Measurements from ENCODE around the gene ST3GAL6. TPM values are rescaled to one million over a fixed set of nuclear protein-coding genes. Genes with fewer than 3 reads are reported as not detected.

The ST3GAL6 gene
- total and polyA plus RNA-seq, 2 of the 13 experiments (the other 11 are each of a cell fraction or from before 2014, with no cell fraction given): 17.5 to 23.2 TPM

DNA sequence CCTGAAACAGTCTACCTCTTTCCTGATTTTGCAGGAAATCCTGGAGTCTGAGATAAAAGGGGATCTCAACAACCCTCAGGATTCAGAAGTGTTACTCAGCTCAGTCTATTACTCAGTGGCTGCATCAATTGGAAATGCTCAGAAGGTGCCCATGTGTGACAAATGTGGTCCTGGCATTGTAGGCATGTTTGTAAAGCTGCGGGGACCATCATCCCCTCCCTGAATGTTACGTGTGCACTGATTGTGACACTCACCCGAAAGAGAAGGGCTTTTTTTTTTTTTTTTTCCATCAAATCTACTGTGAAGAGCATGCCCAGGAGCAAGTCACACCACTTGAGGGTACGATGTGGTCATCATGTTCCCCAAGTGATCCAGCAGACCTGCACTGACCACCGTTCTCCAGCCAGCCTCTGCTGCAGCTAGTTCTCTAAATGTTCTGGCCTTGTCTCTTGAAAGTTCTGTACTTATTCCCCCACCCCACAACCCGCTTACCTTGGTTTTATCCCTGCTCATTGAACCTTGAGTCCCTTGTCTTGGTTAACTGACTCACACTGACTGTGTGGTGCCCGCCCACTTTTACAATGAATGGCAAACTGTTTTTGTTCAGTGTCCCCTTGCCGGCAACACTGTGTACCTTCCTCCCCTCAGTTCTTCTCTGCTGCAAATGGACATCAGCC, 19.8 kb downstream of the ST3GAL6 start (continued):
- TF ChIP-seq ZNF598 (CRISPR knock-in tag; IDR thresholded peaks at IDR 0.05; ENCODE audit: borderline replicate concordance) (no peak), ZFP1 (CRISPR knock-in tag; IDR thresholded peaks at IDR 0.05) (no peak), ZNF337 (CRISPR knock-in tag; IDR thresholded peaks at IDR 0.05; ENCODE audit: borderline replicate concordance, low read depth) (no peak), SATB2 (CRISPR knock-in tag; IDR thresholded peaks at IDR 0.05) (no peak), ATAD3A (CRISPR knock-in tag; IDR thresholded peaks at IDR 0.05) (no peak), GFI1 (CRISPR knock-in tag; IDR thresholded peaks at IDR 0.05; ENCODE audit: borderline replicate concordance) (0 out of 2 replicates have a peak, but pooled peaks have one; percentile 20), ZBTB20 (CRISPR knock-in tag; IDR thresholded peaks at IDR 0.05; ENCODE audit: borderline replicate concordance, low read depth) (no peak), ZNF17 (CRISPR knock-in tag; IDR thresholded peaks at IDR 0.05) (no peak), ZFX (CRISPR knock-in tag; IDR thresholded peaks at IDR 0.05; ENCODE audit: low read depth) (no peak), PITX1 (CRISPR knock-in tag; IDR thresholded peaks at IDR 0.05) (0 out of 2 replicates have a peak, but pooled peaks have one; percentile 36), BORCS8-MEF2B (CRISPR knock-in tag; IDR thresholded peaks at IDR 0.05) (no peak), ZKSCAN1 (IDR thresholded peaks at IDR 0.05; ENCODE audit: low read length) (no peak), RXRA (CRISPR knock-in tag; IDR thresholded peaks at IDR 0.05) (no peak), ZNF18 (CRISPR knock-in tag; IDR thresholded peaks at IDR 0.05; ENCODE audit: insufficient replicate concordance) (peak; percentile 11), SOX6 (IDR thresholded peaks at IDR 0.05) (no peak), SOX6 (CRISPR knock-in tag; IDR thresholded peaks at IDR 0.05) (peak; percentile 58), MTF1 (CRISPR knock-in tag; IDR thresholded peaks at IDR 0.05) (no peak), SYNCRIP (IDR thresholded peaks at IDR 0.05; ENCODE audit: insufficient read depth, low read depth, low read length) (no peak), NFE2 (CRISPR knock-in tag; IDR thresholded peaks at IDR 0.05) (no peak), SOX13 (IDR thresholded peaks at IDR 0.05) (no peak), SOX13 (CRISPR knock-in tag; conservative IDR thresholded peaks at IDR 0.05 in 1 of 2, IDR thresholded peaks at IDR 0.05 in 1 of 2) (peak in 1 of 2 experiments; percentile 79; a peak in 2 of 4 replicates), TBX2 (CRISPR knock-in tag; IDR thresholded peaks at IDR 0.05; ENCODE audit: borderline replicate concordance) (no peak)
- TF ChIP-seq, protein P1, sequence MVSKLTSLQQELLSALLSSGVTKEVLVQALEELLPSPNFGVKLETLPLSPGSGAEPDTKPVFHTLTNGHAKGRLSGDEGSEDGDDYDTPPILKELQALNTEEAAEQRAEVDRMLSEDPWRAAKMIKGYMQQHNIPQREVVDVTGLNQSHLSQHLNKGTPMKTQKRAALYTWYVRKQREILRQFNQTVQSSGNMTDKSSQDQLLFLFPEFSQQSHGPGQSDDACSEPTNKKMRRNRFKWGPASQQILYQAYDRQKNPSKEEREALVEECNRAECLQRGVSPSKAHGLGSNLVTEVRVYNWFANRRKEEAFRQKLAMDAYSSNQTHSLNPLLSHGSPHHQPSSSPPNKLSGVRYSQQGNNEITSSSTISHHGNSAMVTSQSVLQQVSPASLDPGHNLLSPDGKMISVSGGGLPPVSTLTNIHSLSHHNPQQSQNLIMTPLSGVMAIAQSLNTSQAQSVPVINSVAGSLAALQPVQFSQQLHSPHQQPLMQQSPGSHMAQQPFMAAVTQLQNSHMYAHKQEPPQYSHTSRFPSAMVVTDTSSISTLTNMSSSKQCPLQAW (CRISPR knock-in tag; IDR thresholded peaks at IDR 0.05): no peak
- TF ChIP-seq, protein P2, sequence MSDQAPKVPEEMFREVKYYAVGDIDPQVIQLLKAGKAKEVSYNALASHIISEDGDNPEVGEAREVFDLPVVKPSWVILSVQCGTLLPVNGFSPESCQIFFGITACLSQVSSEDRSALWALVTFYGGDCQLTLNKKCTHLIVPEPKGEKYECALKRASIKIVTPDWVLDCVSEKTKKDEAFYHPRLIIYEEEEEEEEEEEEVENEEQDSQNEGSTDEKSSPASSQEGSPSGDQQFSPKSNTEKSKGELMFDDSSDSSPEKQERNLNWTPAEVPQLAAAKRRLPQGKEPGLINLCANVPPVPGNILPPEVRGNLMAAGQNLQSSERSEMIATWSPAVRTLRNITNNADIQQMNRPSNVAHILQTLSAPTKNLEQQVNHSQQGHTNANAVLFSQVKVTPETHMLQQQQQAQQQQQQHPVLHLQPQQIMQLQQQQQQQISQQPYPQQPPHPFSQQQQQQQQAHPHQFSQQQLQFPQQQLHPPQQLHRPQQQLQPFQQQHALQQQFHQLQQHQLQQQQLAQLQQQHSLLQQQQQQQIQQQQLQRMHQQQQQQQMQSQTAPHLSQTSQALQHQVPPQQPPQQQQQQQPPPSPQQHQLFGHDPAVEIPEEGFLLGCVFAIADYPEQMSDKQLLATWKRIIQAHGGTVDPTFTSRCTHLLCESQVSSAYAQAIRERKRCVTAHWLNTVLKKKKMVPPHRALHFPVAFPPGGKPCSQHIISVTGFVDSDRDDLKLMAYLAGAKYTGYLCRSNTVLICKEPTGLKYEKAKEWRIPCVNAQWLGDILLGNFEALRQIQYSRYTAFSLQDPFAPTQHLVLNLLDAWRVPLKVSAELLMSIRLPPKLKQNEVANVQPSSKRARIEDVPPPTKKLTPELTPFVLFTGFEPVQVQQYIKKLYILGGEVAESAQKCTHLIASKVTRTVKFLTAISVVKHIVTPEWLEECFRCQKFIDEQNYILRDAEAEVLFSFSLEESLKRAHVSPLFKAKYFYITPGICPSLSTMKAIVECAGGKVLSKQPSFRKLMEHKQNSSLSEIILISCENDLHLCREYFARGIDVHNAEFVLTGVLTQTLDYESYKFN (CRISPR knock-in tag; conservative IDR thresholded peaks at IDR 0.05): peak; percentile 74
